ENCODE results near the gene NUTM2F. TPM values are rescaled to one million over a fixed set of nuclear protein-coding genes. Genes with fewer than 3 reads are reported as not detected.
A peak's percentile ranks its signal among the peaks of the same experiment; 100 is the strongest.
"Not testable (repeated sequence)": the region's sequence is repeated elsewhere in the genome, so short reads cannot be mapped to it uniquely, and the experiment has no call there.

The NUTM2F gene
- not detected in 2 replicates for total RNA-seq

GRCh38 chr9:94328544-94328943 is at the start of gene NUTM2F:
Gene NUTM2F, minus strand, starts transcription at chr9:94328644. Its CDS starts 21 bp downstream, at chr9:94328623.
- not testable (repeated sequence) for H3K36me3 ChIP-seq (ENCODE audit: control insufficient read depth, insufficient read depth, low read length); H3K27me3 ChIP-seq (ENCODE audit: control insufficient read depth, insufficient read depth, low read length); DNase-seq (ENCODE audit: low read depth); H3K4me3 ChIP-seq (ENCODE audit: low read depth, low read length)

- not testable (repeated sequence) for H3K36me3 ChIP-seq (ENCODE audit: control insufficient read depth, insufficient read depth, low read length); DNase-seq (ENCODE audit: low read depth)
- H3K4me3 ChIP-seq (ENCODE audit: low read depth, low read length): peak overlapping the region; percentile 47
Measured at GRCh38 chr9:94375197-94375596, 46.8 kb upstream of the NUTM2F start.

GRCh38 chr9:94374176-94375056 is 46.0 kb upstream of the NUTM2F start:
- H3K27me3 ChIP-seq (ENCODE audit: control insufficient read depth, insufficient read depth, low read length); H3K36me3 ChIP-seq (ENCODE audit: control insufficient read depth, insufficient read depth, low read length): not testable (repeated sequence)
- DNase-seq (ENCODE audit: low read depth): peak; percentile 45

More at GRCh38 chr9:94375197-94375596, 46.8 kb upstream of the NUTM2F start:
- H3K27me3 ChIP-seq (ENCODE audit: control insufficient read depth, insufficient read depth, low read length): not testable (repeated sequence)

GRCh38 chr9:94373779-94374175 is 45.3 kb upstream of the NUTM2F start:
- H3K27me3 ChIP-seq (ENCODE audit: control insufficient read depth, insufficient read depth, low read length); DNase-seq (ENCODE audit: low read depth); H3K36me3 ChIP-seq (ENCODE audit: control insufficient read depth, insufficient read depth, low read length): not testable (repeated sequence)
- H3K4me3 ChIP-seq (ENCODE audit: low read depth, low read length): peak overlapping the region; percentile 44

More at GRCh38 chr9:94374176-94375056, 46.0 kb upstream of the NUTM2F start:
- H3K4me3 ChIP-seq (ENCODE audit: low read depth, low read length): peak overlapping the region; percentile 47

GRCh38 chr9:94370266-94370665 is 41.8 kb upstream of the NUTM2F start:
- not testable (repeated sequence) for H3K4me3 ChIP-seq (ENCODE audit: low read depth, low read length); DNase-seq (ENCODE audit: low read depth); H3K27me3 ChIP-seq (ENCODE audit: control insufficient read depth, insufficient read depth, low read length); H3K36me3 ChIP-seq (ENCODE audit: control insufficient read depth, insufficient read depth, low read length)

GRCh38 chr9:94364093-94364614 is 35.7 kb upstream of the NUTM2F start:
- not testable (repeated sequence) for DNase-seq (ENCODE audit: low read depth); H3K4me3 ChIP-seq (ENCODE audit: low read depth, low read length); H3K36me3 ChIP-seq (ENCODE audit: control insufficient read depth, insufficient read depth, low read length); H3K27me3 ChIP-seq (ENCODE audit: control insufficient read depth, insufficient read depth, low read length)

- not testable (repeated sequence) for H3K4me3 ChIP-seq (ENCODE audit: low read depth, low read length); H3K27me3 ChIP-seq (ENCODE audit: control insufficient read depth, insufficient read depth, low read length); DNase-seq (ENCODE audit: low read depth); H3K36me3 ChIP-seq (ENCODE audit: control insufficient read depth, insufficient read depth, low read length)
Measured at GRCh38 chr9:94357158-94357557, 28.7 kb upstream of the NUTM2F start.

GRCh38 chr9:94351901-94352723 is 23.7 kb upstream of the NUTM2F start:
- DNase-seq (ENCODE audit: low read depth); H3K4me3 ChIP-seq (ENCODE audit: low read depth, low read length); H3K27me3 ChIP-seq (ENCODE audit: control insufficient read depth, insufficient read depth, low read length); H3K36me3 ChIP-seq (ENCODE audit: control insufficient read depth, insufficient read depth, low read length): not testable (repeated sequence)

GRCh38 chr9:94348754-94349153 is 20.3 kb upstream of the NUTM2F start:
- H3K36me3 ChIP-seq (ENCODE audit: control insufficient read depth, insufficient read depth, low read length); H3K27me3 ChIP-seq (ENCODE audit: control insufficient read depth, insufficient read depth, low read length); H3K4me3 ChIP-seq (ENCODE audit: low read depth, low read length); DNase-seq (ENCODE audit: low read depth): not testable (repeated sequence)

GRCh38 chr9:94347451-94347850 is 19.0 kb upstream of the NUTM2F start:
- H3K27me3 ChIP-seq (ENCODE audit: control insufficient read depth, insufficient read depth, low read length); H3K4me3 ChIP-seq (ENCODE audit: low read depth, low read length); H3K36me3 ChIP-seq (ENCODE audit: control insufficient read depth, insufficient read depth, low read length); DNase-seq (ENCODE audit: low read depth): not testable (repeated sequence)

GRCh38 chr9:94341703-94342102 is 13.3 kb upstream of the NUTM2F start:
- H3K27me3 ChIP-seq (ENCODE audit: control insufficient read depth, insufficient read depth, low read length); DNase-seq (ENCODE audit: low read depth); H3K36me3 ChIP-seq (ENCODE audit: control insufficient read depth, insufficient read depth, low read length); H3K4me3 ChIP-seq (ENCODE audit: low read depth, low read length): not testable (repeated sequence)

- DNase-seq (ENCODE audit: low read depth); H3K36me3 ChIP-seq (ENCODE audit: control insufficient read depth, insufficient read depth, low read length); H3K27me3 ChIP-seq (ENCODE audit: control insufficient read depth, insufficient read depth, low read length); H3K4me3 ChIP-seq (ENCODE audit: low read depth, low read length): not testable (repeated sequence)
Measured at GRCh38 chr9:94340750-94341149, 12.3 kb upstream of the NUTM2F start.

- H3K36me3 ChIP-seq (ENCODE audit: control insufficient read depth, insufficient read depth, low read length): not testable (repeated sequence)
Measured at GRCh38 chr9:94339657-94340056, 11.2 kb upstream of the NUTM2F start.

GRCh38 chr9:94338723-94339122 is 10.3 kb upstream of the NUTM2F start:
- not testable (repeated sequence) for H3K27me3 ChIP-seq (ENCODE audit: control insufficient read depth, insufficient read depth, low read length); H3K4me3 ChIP-seq (ENCODE audit: low read depth, low read length); H3K36me3 ChIP-seq (ENCODE audit: control insufficient read depth, insufficient read depth, low read length); DNase-seq (ENCODE audit: low read depth)

More at GRCh38 chr9:94339657-94340056, 11.2 kb upstream of the NUTM2F start:
- not testable (repeated sequence) for H3K27me3 ChIP-seq (ENCODE audit: control insufficient read depth, insufficient read depth, low read length); DNase-seq (ENCODE audit: low read depth); H3K4me3 ChIP-seq (ENCODE audit: low read depth, low read length)

Data from kidney epithelial cell (primary cell).